Neural progenitor cell (in vitro differentiated cells): ENCODE results near the gene SIRPB2. TPM values are rescaled to one million over a fixed set of nuclear protein-coding genes. Genes with fewer than 3 reads are reported as not detected.
"Not testable (repeated sequence)": the region's sequence is repeated elsewhere in the genome, so short reads cannot be mapped to it uniquely, and the experiment has no call there.

Experiments used
- DNase-seq: peaks from one replicate; pipeline ENCODE4 v3.0.0-alpha.2; 2016; ENCODE audit warnings: low spot score
- H2AFZ ChIP-seq: fragments of 200-600 bp; sonication (generic); replicated peaks from 2 replicates; pipeline ENCODE4 v1.6.1; 2016; ENCODE audit warnings: antibody characterized with exemption
- H3F3A ChIP-seq: fragments of 200-600 bp; sonication (generic); 2 replicates; pipeline ENCODE4 v1.6.1; 2016; ENCODE audit warnings: antibody characterized with exemption, low read depth
- H3K27ac ChIP-seq: fragments of 200-600 bp; sonication (generic); 2 replicates; pipeline ENCODE4 v1.5.1; 2016; ENCODE audit warnings: mild to moderate bottlenecking
- H3K27me3 ChIP-seq: fragments of 200-600 bp; sonication (generic); 2 replicates; pipeline ENCODE4 v1.6.1; 2016; ENCODE audit warnings: mild to moderate bottlenecking, moderate library complexity
- H3K36me3 ChIP-seq: fragments of 200-600 bp; sonication (generic); 2 replicates; pipeline ENCODE4 v1.5.1; 2016
- H3K4me1 ChIP-seq: fragments of 200-600 bp; sonication (generic); 2 replicates; pipeline ENCODE4 v1.6.1; 2016; ENCODE audit warnings: mixed run types
- H3K4me2 ChIP-seq: fragments of 200-600 bp; sonication (generic); 2 replicates; pipeline ENCODE4 v1.6.1; 2016
- H3K4me3 ChIP-seq: fragments of 200-600 bp; sonication (generic); 2 replicates; pipeline ENCODE4 v1.5.1; 2016
- H3K79me2 ChIP-seq: fragments of 200-600 bp; sonication (generic); 2 replicates; pipeline ENCODE4 v1.6.1; 2016; ENCODE audit warnings: low read depth
- H3K9ac ChIP-seq: fragments of 200-600 bp; sonication (generic); 2 replicates; pipeline ENCODE4 v1.6.1; 2016
- H3K9me3 ChIP-seq: fragments of 200-600 bp; sonication (generic); 2 replicates; pipeline ENCODE4 v1.5.1; 2016; ENCODE audit warnings: low read depth
- H4K20me1 ChIP-seq: fragments of 200-600 bp; sonication (generic); 2 replicates; pipeline ENCODE4 v1.6.1; 2016; ENCODE audit warnings: low read depth
- H3K27ac Mint-ChIP-seq: 3 replicates; pipeline ENCODE4 v1.8.0; 2021; ENCODE audit warnings: mixed read lengths
- H3K27me3 Mint-ChIP-seq: 2 replicates; pipeline ENCODE4 v1.8.0; 2022; ENCODE audit warnings: low read depth, mild to moderate bottlenecking, inconsistent platforms, moderate library complexity, mixed read lengths; ENCODE audit not compliant: insufficient read depth
- H3K36me3 Mint-ChIP-seq: 3 replicates; pipeline ENCODE4 v1.8.0; 2021; ENCODE audit warnings: mixed read lengths
- H3K4me1 Mint-ChIP-seq: 3 replicates; pipeline ENCODE4 v1.8.0; 2021; ENCODE audit warnings: mixed read lengths
- H3K4me3 Mint-ChIP-seq: 3 replicates; pipeline ENCODE4 v1.8.0; 2021; ENCODE audit warnings: mild to moderate bottlenecking, moderate library complexity, mixed read lengths
- H3K9me3 Mint-ChIP-seq: 3 replicates; pipeline ENCODE4 v1.8.0; 2020; ENCODE audit warnings: mixed read lengths
- CTCF ChIP-seq: fragments of 200-600 bp; sonication (generic); IDR thresholded peaks from 2 replicates; pipeline ENCODE4 v1.5.1; 2017; ENCODE audit warnings: antibody characterized with exemption, mild to moderate bottlenecking
- EZH2 ChIP-seq: fragments of 200-600 bp; sonication (generic); IDR thresholded peaks from 2 replicates; pipeline ENCODE4 v1.6.1; 2017; ENCODE audit warnings: antibody characterized with exemption, mild to moderate bottlenecking, moderate library complexity
- EZH2phosphoT487 ChIP-seq: fragments of 200-600 bp; sonication (generic); IDR thresholded peaks from 2 replicates; pipeline ENCODE4 v1.6.1; 2017; ENCODE audit warnings: antibody characterized with exemption
- total RNA-seq: library from RNA; depleted of rRNA; stranded (reverse); fragments of >200 nt; gene quantifications from 2 replicates; pipeline ENCODE4 v1.2.3, GENCODE V29; 2015; ENCODE audit warnings: low replicate concordance

Gene SIRPB2
- total RNA-seq, 1 donor from 2014 or later, result not detected

GRCh38 chr20:1503564-1504227 is 12.5 kb upstream of the SIRPB2 start:
- Histone ChIP-seq H4K20me1 (no peaks in the 10 kb centered on the region), H3K4me3 (no peak overlapping the region), H3K36me3 (no peaks in the 10 kb centered on the region), H3K27me3 (no peaks in the 10 kb centered on the region), H2AFZ (no peak overlapping the region), H3F3A (no peaks in the 10 kb centered on the region), H3K27ac (no peak overlapping the region), H3K9me3 (no peaks in the 10 kb centered on the region), H3K4me1 (peaks cover 3% of the 10 kb centered on the region), H3K9ac (no peak overlapping the region), H3K4me2 (no peak overlapping the region), H3K79me2 (no peaks in the 10 kb centered on the region)
- H3K9me3 Mint-ChIP-seq, result peaks cover 9% of the 10 kb centered on the region
- no peaks in the 10 kb centered on the region for H3K27me3 Mint-ChIP-seq
- TF ChIP-seq CTCF (peak; percentile 91), EZH2phosphoT487 (no peak)
- H3K36me3 Mint-ChIP-seq, result no peaks in the 10 kb centered on the region
- DNase-seq, result peak; percentile 88
- H3K4me1 Mint-ChIP-seq, result no peaks in the 10 kb centered on the region
- no peak overlapping the region for H3K4me3 Mint-ChIP-seq
- H3K27ac Mint-ChIP-seq, result no peak overlapping the region

GRCh38 chr20:1500496-1500895 is 9.3 kb upstream of the SIRPB2 start:
- H3F3A ChIP-seq, result no peaks in the 10 kb centered on the region
- no peak overlapping the region for H3K27ac ChIP-seq
- H3K27me3 Mint-ChIP-seq, result no peaks in the 10 kb centered on the region
- TF ChIP-seq EZH2phosphoT487, result no peak
- no peak for TF ChIP-seq CTCF
- no peak for TF ChIP-seq EZH2
- DNase-seq, result no peak
- H3K9me3 Mint-ChIP-seq, result peaks cover 9% of the 10 kb centered on the region
- H3K79me2 ChIP-seq, result no peaks in the 10 kb centered on the region
- no peak overlapping the region for H3K4me2 ChIP-seq
- H3K36me3 Mint-ChIP-seq, result no peaks in the 10 kb centered on the region
- no peaks in the 10 kb centered on the region for H3K9me3 ChIP-seq
- H3K4me3 Mint-ChIP-seq, result no peak overlapping the region
- no peaks in the 10 kb centered on the region for H3K27me3 ChIP-seq
- no peak overlapping the region for H3K9ac ChIP-seq
- no peaks in the 10 kb centered on the region for H3K4me1 ChIP-seq
- no peak overlapping the region for H2AFZ ChIP-seq
- H4K20me1 ChIP-seq, result no peaks in the 10 kb centered on the region
- H3K4me3 ChIP-seq, result no peak overlapping the region
- no peaks in the 10 kb centered on the region for H3K4me1 Mint-ChIP-seq
- no peak overlapping the region for H3K27ac Mint-ChIP-seq
- H3K36me3 ChIP-seq, result no peaks in the 10 kb centered on the region

GRCh38 chr20:1499528-1500420 is 8.6 kb upstream of the SIRPB2 start:
- H3K27me3 Mint-ChIP-seq, result no peaks in the 10 kb centered on the region
- H3F3A ChIP-seq, result no peaks in the 10 kb centered on the region
- no peak overlapping the region for H2AFZ ChIP-seq
- no peak overlapping the region for H3K4me3 ChIP-seq
- H3K27me3 ChIP-seq, result no peaks in the 10 kb centered on the region
- no peak overlapping the region for H3K4me3 Mint-ChIP-seq
- H3K9me3 ChIP-seq, result no peaks in the 10 kb centered on the region
- peaks cover 9% of the 10 kb centered on the region for H3K9me3 Mint-ChIP-seq
- H3K4me2 ChIP-seq, result no peak overlapping the region
- no peaks in the 10 kb centered on the region for H3K4me1 ChIP-seq
- no peaks in the 10 kb centered on the region for H3K36me3 Mint-ChIP-seq
- H3K79me2 ChIP-seq, result no peaks in the 10 kb centered on the region
- no peaks in the 10 kb centered on the region for H3K4me1 Mint-ChIP-seq
- no peak overlapping the region for H3K9ac ChIP-seq
- H3K36me3 ChIP-seq, result no peaks in the 10 kb centered on the region
- TF ChIP-seq EZH2, result no peak
- H3K27ac ChIP-seq, result no peak overlapping the region
- DNase-seq, result no peak
- H4K20me1 ChIP-seq, result no peaks in the 10 kb centered on the region
- H3K27ac Mint-ChIP-seq, result no peak overlapping the region

GRCh38 chr20:1497371-1497770 is 6.2 kb upstream of the SIRPB2 start:
- H3K36me3 ChIP-seq, H3K4me3 ChIP-seq, H3K4me2 ChIP-seq, H3K27ac ChIP-seq, H3K27me3 Mint-ChIP-seq, H3K27ac Mint-ChIP-seq, H3F3A ChIP-seq, H3K36me3 Mint-ChIP-seq, H4K20me1 ChIP-seq, H3K4me3 Mint-ChIP-seq, H3K27me3 ChIP-seq, H3K9me3 ChIP-seq, H3K79me2 ChIP-seq, DNase-seq, H2AFZ ChIP-seq, H3K9ac ChIP-seq, H3K9me3 Mint-ChIP-seq, H3K4me1 Mint-ChIP-seq, H3K4me1 ChIP-seq: not testable (repeated sequence)
